Adrenal gland (tissue), 12 donors: ENCODE results near the gene CELF2. TPM values are rescaled to one million over a fixed set of nuclear protein-coding genes. Genes with fewer than 3 reads are reported as not detected.

ENCODE experiments used
- DNase-seq, 7 donors: peaks; one replicate each; pipeline ENCODE4 v3.0.0-alpha.2; 2019 to 2020
- H3K27ac ChIP-seq, 5 donors: fragments of 200-600 bp; sonication (generic) in 4 of 5; 1 replicate in 3 of 5; 2 replicates in 2 of 5; pipeline versions ENCODE4 v1.5.1 to v1.8.0; 2016 to 2020; ENCODE audit warnings: mild to moderate bottlenecking in 1 of 5
- H3K27me3 ChIP-seq: fragments of 200-600 bp; 2 replicates; pipeline ENCODE4 v1.8.0; 2021
- H3K36me3 ChIP-seq, 2 donors: fragments of 200-600 bp; replicated peaks in 1 of 2; 1 replicate in 1 of 2; 2 replicates in 1 of 2; pipeline versions ENCODE4 v1.5.1 to v1.8.0; 2018 to 2022
- H3K4me1 ChIP-seq, 2 donors: fragments of 200-600 bp; replicated peaks in 1 of 2; 1 replicate in 1 of 2; 2 replicates in 1 of 2; pipeline versions ENCODE4 v1.5.1 to v1.8.0; 2018 to 2021
- H3K4me3 ChIP-seq, 4 donors: fragments of 200-600 bp; sonication (generic) in 3 of 4; one replicate each; pipeline ENCODE4 v1.5.1; 2016 to 2018
- H3K9me3 ChIP-seq, 3 donors: fragments of 200-600 bp; sonication (generic) in 1 of 3; replicated peaks in 1 of 3; 1 replicate in 2 of 3; 2 replicates in 1 of 3; pipeline versions ENCODE4 v1.5.1 to v1.8.0; 2016 to 2021
- POLR2A ChIP-seq, 2 donors: fragments of 450-650 bp; IDR thresholded peaks; one replicate each; pipeline ENCODE4 v1.6.1; 2017; ENCODE audit warnings: antibody characterized with exemption in 2 of 2, mild to moderate bottlenecking in 2 of 2, moderate library complexity in 1 of 2
- WGBS, 4 donors: extraction: QIAGEN DNeasy Blood & Tissue Kit in 2 of 4; methylation state at CpG; one replicate each; pipeline versions ENCODE4 v1.1.5 to v1.1.7; 2013 to 2017; 5-methylcytosine and 5-hydroxymethylcytosine counted together
- intact Hi-C, 2 donors: fragments of 100-400 bp; cut with DNase I; formaldehyde crosslinking; loops; one replicate each; pipeline versions ENCODE4 v1.14.1 to v1.15.0; 2022 to 2023
- polyA plus RNA-seq, 3 donors: library from polyadenylated mRNA; stranded (reverse); fragments of 200-250 nt in 2 of 3; fragments of 350-450 nt in 1 of 3; fragmentation: Illumina TruSeq in 1 of 3; extraction: RNeasy Lipid Tissue Mini Kit (QIAGEN cat#74804) in 1 of 3; gene quantifications; one replicate each; pipeline ENCODE4 v1.2.3, GENCODE V29; 2013 to 2014
- total RNA-seq, 9 donors: library from RNA; depleted of rRNA in 4 of 9; stranded (reverse); fragments of >200 nt in 4 of 9; fragments of 120-200 nt in 1 of 9; fragmentation: NEBNext Ultra II Directional in 1 of 9; extraction: Animal tissue kit (Norgen Biotek cat#: 25700) in 1 of 9; gene quantifications; one replicate each; pipeline versions ENCODE4 v1.1.0 to v1.2.4, GENCODE V29; 2013 to 2023
- TF ChIP-seq, protein P1 (sequence below), 6 experiments: fragments of 450-650 bp in 4 of 6; fragments of 200-600 bp in 2 of 6; sonication (generic) in 1 of 6; IDR thresholded peaks; 1 replicate in 5 of 6; 2 replicates in 1 of 6; pipeline versions ENCODE4 v1.5.1 to v1.8.0; 2016 to 2021; ENCODE audit warnings: antibody characterized with exemption in 6 of 6, mild to moderate bottlenecking in 2 of 6, moderate library complexity in 1 of 6
- donor health status: healthy with polysubstance abuse.
- donor health status: Bipolar disorder and iron deficiency.
- donor health status: DM: yes; HTN: yes; CAD: no.
- donor health status: DM: no; HTN: no; CAD: no.
- donor health status: DM: no; HTN: no; CAD: no.
- donor health status: DM: yes; HTN: yes; CAD: no.

Gene CELF2
- total and polyA plus RNA-seq, 12 donors: 2.7 to 26.0 (median 10.3) TPM

DNA sequence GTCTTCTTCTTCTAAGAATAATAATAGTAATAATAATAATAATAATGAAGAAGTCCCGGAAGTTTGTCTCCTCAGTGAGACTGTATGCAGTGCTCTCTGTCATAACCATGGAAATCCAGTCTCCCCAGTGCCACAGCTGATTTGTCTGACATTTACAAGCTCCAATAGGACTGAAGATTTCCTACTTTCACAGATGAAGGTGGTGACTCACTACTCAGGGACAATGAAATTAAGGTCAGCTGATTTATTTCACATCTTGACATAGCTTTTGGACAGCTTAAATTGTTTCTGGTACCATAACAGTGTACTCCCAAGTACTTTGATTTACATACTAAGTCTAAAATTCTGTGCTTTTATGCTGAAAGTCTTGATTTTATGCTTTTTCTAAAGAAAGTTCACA lies 6.9 kb downstream of the CELF2 start:
- intact Hi-C loops: no loop called here
- WGBS, 4 donors: 75 to 83% (median 81%) methylated on average over 1 of the region's 1 CpG
- Histone ChIP-seq H3K9me3 (no peaks in the 10 kb centered on the region), H3K4me1 (no peaks in the 10 kb centered on the region), H3K27me3 (peaks cover 3% of the 10 kb centered on the region), H3K4me3 (no peak overlapping the region), H3K36me3 (no peaks in the 10 kb centered on the region), H3K27ac (no peak overlapping the region)
- no peak for DNase-seq
- TF ChIP-seq, protein P1, sequence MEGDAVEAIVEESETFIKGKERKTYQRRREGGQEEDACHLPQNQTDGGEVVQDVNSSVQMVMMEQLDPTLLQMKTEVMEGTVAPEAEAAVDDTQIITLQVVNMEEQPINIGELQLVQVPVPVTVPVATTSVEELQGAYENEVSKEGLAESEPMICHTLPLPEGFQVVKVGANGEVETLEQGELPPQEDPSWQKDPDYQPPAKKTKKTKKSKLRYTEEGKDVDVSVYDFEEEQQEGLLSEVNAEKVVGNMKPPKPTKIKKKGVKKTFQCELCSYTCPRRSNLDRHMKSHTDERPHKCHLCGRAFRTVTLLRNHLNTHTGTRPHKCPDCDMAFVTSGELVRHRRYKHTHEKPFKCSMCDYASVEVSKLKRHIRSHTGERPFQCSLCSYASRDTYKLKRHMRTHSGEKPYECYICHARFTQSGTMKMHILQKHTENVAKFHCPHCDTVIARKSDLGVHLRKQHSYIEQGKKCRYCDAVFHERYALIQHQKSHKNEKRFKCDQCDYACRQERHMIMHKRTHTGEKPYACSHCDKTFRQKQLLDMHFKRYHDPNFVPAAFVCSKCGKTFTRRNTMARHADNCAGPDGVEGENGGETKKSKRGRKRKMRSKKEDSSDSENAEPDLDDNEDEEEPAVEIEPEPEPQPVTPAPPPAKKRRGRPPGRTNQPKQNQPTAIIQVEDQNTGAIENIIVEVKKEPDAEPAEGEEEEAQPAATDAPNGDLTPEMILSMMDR (IDR thresholded peaks at IDR 0.05): no peak
- TF ChIP-seq POLR2A (IDR thresholded peaks at IDR 0.05): no peak

DNA sequence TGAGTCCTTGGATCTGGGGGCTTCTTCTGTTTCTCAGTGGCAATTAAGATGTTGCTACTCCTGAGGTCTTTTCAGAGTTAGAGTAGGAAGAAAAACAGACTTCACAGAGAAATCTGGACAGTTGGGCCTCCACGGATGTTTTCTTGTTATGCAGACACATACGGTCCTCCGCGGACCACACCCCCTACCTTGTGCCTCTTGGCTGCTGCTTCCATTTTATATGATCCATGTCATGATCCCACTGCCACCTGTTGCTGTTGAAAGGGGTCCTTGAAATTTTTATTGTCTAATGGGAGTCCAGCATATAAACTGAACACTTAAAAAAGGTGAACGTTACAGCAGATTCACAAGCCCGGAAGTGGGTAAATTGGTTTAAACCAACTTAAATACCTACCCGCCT lies 8.3 kb downstream of the CELF2 start:
- no peaks in the 10 kb centered on the region for H3K4me1 ChIP-seq
- intact Hi-C loops: no loop called here

DNA sequence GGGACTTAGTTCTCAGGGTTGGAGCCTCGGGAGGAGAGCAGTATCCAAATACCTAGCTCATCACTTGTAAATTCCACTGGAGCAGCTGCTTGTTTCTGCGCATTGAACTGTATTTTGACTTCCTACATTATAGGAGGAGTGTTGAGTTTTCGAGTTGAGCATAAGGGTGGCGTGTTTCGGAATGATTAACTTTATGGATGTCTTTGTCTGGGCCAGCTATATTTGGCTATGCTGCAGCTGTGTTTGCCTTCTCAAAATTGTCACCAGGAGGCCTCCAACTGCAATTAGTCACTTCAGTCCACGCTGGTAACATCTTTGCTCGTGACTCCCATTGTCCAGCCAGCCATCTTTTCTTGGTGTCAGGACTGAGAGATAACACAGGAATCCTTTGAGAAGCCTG lies 9.1 kb downstream of the CELF2 start:
- Histone ChIP-seq H3K27me3 (no peaks in the 10 kb centered on the region), H3K36me3 (no peaks in the 10 kb centered on the region), H3K9me3 (no peaks in the 10 kb centered on the region), H3K4me3 (no peak overlapping the region), H3K27ac (no peak overlapping the region), H3K4me1 (no peaks in the 10 kb centered on the region)
- no peak for DNase-seq
- intact Hi-C loops: no loop called here
- 82 to 90% (median 89%) methylated on average over 7 of the region's 7 CpGs for WGBS, 4 donors
- no peak for TF ChIP-seq POLR2A (IDR thresholded peaks at IDR 0.05)
- TF ChIP-seq, protein P1 (IDR thresholded peaks at IDR 0.05): no peak

More for the DNA sequence above, 8.3 kb downstream of the CELF2 start:
- no peak overlapping the region for H3K4me3 ChIP-seq
- DNase-seq: no peak
- H3K27me3 ChIP-seq: no peaks in the 10 kb centered on the region
- no peaks in the 10 kb centered on the region for H3K9me3 ChIP-seq
- H3K27ac ChIP-seq: no peak overlapping the region
- WGBS, 4 donors: 80 to 82% (median 81%) methylated on average over 7 of the region's 7 CpGs
- H3K36me3 ChIP-seq: no peaks in the 10 kb centered on the region
- TF ChIP-seq, protein P1 (IDR thresholded peaks at IDR 0.05): no peak
- TF ChIP-seq POLR2A (IDR thresholded peaks at IDR 0.05): no peak

DNA sequence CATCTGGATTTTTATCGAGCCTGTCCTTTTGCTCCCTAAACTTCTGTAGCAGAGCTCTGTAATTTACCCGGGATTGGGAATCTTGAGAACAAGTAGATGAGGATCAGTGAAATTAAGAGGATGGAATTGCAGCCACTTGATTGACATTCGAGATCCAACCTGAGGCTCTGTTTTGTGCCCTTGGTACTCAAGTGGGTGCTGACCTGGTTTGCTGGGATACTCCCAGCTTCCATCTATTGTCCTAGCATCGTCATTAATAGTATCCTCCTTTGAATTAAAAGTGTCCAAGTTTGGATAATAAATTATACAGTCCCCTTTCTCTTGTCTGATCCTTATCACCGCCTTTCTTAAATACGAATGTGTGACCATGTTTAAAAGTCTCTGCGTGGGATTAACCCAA lies 17.1 kb downstream of the CELF2 start:
- TF ChIP-seq, protein P1 (IDR thresholded peaks at IDR 0.05): no peak
- TF ChIP-seq POLR2A (IDR thresholded peaks at IDR 0.05): no peak
- Histone ChIP-seq H3K4me1 (no peaks in the 10 kb centered on the region), H3K27me3 (no peaks in the 10 kb centered on the region), H3K4me3 (no peak overlapping the region), H3K36me3 (no peaks in the 10 kb centered on the region), H3K9me3 (no peaks in the 10 kb centered on the region), H3K27ac (no peak overlapping the region)
- DNase-seq: no peak
- WGBS, 4 donors: 60 to 81% (median 66%) methylated on average over 7 of the region's 7 CpGs
- intact Hi-C loops: no loop called here
